NCI-H1436 treated with DMSO at 0.1 percent for 48 hours (cell line): Measurements from ENCODE around the gene MUC7.
"Not testable (repeated sequence)": the region's sequence is repeated elsewhere in the genome, so short reads cannot be mapped to it uniquely, and the experiment has no call there.

Source experiments
- DNase-seq: peaks from one replicate; lab custom pipeline; 2025; lab: John Stamatoyannopoulos, UW

The MUC7 gene

DNA sequence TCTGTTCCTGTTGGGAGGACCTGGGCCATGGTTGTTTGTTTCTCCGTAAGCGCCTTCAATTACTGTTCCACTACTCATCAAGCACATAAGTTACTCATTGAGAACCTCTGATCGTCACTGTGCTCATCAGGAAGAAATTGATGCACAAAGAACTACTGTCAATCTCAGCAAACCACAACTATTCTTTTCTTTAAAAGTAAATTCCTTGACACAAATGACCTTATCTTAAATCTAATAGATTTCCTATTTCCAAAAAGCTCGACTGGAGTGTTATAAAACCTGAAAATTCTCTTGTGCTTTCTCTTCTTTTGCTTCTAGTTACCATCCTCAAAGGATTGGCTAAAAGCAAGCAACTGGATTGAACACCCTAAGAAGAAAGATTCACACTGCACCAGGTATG, at the start of gene MUC7:
MUC7 (plus strand) TSS at position 301 of the 400 bp plus-strand sequence. CDS start 1,825 bp downstream, outside the sequence.
- DNase-seq, result no peak

DNA sequence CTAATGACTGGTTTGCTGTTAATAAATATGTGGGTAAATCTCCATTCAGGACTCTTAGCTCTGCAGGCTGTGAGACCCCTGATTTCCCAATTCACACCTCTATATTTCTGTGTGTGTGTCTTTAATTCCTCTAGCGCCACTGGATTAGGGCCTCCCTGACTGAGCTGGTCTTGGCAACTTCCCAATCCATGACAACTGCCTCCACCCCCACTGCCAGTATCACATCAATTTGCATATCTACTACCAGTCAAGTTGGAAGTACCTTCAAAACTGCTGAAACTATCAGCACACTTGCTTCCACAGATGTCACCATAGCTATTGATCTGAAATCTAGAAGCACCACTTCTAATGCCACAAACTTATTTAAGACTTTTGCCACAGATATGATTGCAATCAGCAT, 46.7 kb upstream of the MUC7 start:
- DNase-seq, result no peak

DNA sequence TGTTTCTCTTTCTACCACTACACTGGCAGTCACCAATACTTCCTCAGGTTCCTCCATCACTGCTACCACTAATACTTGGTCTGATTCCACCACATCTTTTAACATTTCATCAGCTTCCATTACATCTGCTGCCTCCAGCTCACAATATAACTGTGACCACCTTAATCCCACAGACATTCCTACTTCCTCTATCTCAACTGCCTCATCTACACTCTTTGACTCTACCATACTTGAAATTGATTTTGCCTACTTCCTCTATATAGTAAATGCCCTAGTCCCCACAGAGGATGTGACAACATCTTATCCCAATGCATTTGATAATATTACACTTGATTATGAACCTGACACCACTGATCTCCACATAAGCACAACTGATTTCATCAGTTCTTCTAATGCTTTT, 45.2 kb upstream of the MUC7 start:
- DNase-seq, result no peak

DNA sequence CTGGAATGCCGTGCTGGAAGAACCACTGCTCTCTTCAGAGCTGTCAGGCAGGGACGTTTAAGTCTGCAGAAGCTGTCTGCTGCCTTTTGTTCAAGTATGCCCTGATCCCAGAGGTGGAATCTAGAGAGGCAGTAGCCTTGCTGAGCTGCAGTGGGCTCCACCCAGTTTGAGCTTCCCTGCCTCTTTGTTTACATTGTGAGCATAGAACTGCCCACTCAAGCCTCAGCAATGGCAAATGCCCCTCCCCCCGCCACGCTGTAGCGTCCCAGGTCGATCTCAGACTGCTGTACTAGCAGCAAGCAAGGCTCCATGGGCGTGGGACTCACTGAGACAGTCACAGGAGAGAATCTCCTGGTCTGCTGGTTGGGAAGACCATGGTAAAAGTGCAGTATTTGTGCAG, 34.8 kb upstream of the MUC7 start:
- no peak for DNase-seq

DNA sequence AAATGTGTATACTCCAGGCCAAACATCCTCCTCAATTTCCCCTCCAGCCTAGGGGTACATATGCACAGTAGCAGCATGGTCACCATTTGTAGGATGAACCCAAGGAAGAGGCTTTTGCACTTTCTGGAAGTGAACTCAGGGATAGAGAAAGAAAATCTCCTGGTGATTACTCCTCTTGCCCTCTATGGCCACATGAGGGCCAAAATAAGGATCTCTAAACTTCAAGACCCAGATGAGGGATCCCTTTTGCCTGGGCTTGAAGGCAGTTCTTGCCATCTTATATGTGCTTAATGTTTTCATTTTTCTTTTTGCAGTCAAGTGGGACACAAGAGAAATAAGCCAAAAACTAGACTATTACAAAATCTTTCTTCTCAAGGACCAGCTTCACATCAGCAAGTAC, 29.5 kb upstream of the MUC7 start:
- DNase-seq, result no peak

DNA sequence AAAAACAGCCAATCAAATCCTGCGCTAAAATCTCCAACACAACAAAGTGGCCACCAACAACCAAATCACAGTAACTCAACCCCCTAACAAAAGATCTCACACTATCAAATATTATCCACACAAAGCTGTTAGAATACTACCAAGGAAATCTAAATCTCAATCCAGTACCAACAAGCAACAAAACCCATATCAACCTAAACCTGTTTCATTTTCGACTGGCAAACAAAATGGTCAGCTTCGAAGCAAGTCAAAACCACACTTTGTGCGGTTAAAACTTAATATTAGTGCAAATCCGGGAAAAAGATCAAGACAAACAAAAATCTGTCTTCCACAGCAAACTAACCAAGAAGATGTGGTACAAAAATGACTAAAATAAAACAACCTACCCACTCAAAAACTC, 28.7 kb upstream of the MUC7 start:
- no peak for DNase-seq

DNA sequence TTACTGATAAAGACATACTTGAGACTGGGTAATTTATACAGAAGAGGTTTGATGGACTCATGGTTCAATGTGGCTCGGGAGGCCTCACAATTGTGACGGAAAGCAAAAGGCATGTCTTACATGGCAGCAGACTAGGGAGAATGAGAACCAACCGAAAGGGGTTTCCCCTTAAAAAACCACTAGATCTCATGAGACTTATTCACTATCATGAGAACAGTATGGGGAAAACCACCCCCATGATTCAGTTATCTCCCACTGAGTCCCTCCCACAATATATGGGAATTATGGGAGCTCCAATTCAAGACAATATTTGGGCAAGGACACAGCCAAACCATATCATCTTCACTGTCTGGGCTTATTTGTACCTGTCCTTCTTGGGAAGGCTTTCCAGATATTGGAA, 22.8 kb upstream of the MUC7 start:
- DNase-seq, result no peak

DNA sequence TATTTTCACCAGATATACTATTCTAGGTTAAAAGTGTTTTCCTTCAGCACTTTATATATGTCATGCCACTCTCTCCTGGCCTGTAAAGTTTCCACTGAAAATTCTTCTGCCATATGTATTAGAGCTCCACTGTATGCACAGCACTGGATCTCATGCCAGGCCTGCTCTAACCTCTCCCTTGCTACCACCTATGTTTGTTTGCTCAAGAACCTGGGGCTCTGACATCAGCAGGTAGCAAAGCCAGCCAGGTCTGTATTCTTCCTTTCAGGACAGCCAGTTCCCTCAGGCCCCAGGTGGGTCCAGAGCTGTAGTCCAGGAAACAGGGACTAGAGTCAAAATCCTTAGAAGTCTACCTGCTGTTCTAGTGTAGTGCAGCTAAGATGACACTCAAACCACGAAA, 19.1 kb upstream of the MUC7 start:
- no peak for DNase-seq

DNA sequence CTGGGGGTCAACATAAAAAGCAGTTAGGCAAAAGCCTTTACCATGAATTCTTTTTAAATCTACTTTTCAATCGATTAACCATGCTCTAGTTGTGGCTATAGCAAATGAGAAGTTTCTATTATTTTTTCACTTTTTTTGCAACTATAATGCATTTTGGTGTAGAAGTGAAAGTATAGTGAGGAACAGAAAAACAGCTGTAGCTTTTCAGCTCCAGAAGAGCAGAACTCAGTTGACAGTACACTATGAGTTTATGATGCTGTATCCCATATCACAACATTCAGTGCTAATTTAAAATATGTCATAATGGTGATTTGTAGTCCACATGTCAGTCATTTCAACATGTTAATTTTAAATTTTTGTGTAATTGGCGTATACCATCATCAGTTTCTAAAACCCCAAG, 8.7 kb upstream of the MUC7 start:
- DNase-seq, result no peak

DNA sequence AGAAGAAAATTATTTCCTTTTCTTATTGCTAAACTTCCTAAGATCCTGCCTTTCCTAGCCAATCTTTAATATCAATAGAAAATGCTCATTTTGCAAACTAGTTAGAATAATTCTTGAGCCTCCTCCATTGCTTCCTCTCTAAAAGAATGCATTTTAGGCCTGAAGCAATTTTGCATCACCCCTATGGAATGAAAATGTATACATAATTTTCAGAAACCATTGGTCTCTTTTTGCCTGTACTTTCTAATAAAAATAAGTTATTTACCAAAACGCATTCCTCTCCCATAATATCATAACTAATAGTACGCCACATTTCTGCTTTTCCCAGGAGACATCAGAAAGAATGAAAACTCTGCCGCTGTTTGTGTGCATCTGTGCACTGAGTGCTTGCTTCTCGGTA, 1.7 kb downstream of the MUC7 start:
- DNase-seq, result no peak

DNA sequence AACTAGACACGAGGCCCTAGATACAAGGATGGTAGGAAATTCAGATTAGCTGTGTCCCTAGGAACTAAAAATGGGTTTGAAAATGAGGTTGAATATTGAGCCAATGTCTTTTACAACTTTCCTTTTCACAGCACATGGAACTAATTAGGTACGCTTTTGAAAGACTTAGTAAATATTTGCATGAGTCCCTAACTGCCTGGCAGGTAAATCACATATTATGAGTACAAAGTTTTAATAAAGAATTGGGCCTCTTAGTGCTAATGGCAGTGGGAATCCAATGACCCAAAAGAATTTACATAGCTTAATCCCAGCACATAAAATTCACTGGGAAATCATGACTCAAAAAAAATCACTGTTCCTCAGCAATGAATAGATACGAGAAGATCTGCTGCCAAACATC, 16.8 kb downstream of the MUC7 start:
- DNase-seq, result no peak

DNA sequence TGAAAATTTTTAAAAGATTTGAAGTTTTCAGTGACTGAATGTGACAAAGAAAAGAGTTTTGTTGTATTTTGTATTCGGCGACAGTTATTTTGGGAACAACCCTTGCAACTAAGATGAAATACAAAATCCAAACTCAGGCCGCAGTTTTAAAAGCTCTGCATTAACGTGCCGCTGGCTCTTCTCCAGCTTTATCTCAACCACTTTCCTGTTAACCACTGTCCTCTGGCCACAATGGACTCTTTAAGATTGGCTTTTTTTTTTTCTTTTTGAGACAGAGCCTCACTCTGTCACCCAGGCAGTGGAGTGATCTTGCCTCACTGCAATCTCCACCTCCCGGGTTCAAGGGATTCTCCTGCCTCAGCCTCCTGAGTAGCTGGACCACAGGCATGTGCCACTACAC, 24.2 kb downstream of the MUC7 start:
- DNase-seq, result no peak

DNA sequence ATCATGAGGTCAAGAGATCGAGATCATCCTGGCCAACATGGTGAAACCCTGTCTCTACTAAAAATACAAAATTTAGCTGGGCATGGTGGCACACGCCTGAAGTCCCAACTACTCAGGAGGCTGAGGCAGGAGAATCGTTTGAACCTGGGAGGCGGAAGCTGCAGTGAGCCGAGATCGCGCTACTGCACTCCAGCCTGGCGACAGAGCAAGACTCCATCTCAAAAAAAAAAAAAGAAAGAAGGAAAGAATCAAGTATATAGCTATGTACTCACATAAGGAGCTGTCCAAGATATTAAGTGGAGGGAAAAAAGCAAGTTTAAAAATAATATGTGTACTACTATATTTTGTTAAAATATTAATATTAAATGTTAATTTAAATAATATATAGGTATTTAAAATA, 29.8 kb downstream of the MUC7 start:
- not testable (repeated sequence) for DNase-seq

DNA sequence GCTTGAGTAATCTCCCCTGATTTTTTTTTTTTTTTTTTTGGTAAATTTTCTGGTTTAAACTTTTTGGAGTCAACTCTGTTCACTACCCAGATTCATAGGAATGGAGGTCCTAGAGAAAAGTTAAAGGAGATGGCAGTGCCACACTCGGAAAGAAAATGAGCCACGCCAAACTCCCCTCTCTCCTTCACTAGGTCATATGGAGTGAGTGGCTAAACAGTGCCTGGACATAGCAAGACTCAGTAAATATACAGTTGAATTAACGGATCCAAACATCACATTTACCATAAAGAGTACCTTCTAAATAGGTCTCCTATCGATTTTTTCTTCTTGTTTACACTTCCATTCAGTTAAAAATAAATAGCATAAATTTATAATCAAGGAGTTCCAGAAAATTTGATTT, 32.7 kb downstream of the MUC7 start:
- DNase-seq, result no peak

DNA sequence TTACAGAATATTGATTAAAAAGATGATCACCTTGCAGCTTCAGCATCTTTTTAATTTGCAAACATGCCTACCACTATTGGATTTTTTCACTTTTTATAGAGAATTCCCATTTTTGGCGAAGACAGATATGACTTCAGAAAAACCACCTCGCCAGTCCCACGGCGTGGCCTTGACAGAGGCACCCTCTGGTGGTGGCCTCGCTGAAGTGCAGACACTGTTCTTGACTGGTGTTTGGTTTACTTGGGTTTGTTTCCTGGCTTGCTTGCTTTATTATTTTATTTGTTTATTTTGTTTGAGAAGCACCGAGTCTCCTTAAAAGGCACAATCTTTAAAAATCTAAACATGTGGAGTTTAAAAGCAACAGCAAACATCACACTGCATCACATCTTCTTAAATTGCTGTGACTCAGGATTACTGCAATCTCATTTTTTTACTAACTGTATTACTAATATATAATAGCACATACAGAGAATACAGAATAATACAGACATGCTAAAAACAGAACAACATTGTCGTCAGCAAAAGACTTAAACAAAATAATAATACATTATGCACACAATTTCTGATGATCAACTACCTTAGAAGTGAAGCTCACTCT, 33.3 kb downstream of the MUC7 start:
- no peak for DNase-seq

DNA sequence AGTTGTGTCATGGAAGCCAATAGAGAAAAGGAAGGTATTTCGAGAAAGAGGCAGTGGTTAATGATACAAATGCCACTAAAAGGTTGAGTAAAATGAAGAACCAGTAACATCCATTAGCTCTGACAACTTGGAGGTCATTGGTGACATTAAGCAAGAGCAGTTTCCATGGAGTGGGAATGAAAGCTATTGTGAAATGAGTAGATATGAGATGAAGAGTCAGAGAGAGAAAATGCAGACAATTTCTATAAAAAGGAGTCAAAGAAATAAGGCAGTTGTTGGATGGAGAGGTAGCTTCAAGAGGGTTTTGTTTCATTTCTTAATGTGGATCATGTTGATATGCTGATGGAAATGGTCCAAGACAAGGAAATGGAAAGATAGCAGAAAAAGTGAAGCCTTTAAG, 36.8 kb downstream of the MUC7 start:
- no peak for DNase-seq

DNA sequence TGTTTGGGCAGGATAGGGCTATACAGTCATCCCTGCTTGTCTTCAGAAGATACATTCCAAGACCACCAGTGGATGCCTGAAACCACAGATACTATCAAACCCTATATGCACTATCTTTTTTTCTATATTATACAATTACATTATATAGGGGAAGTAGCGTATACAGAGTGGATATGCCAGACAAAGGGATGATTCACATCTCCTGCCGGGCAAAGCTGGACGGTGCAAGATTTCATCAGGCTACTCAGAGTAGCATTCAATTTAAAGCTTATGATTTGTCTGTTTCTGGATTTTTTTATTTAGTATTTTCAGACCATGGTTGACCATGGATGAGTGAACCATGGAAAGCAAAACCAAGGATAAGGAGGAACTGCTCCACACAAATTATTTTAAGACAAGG, 39.4 kb downstream of the MUC7 start:
- no peak for DNase-seq

DNA sequence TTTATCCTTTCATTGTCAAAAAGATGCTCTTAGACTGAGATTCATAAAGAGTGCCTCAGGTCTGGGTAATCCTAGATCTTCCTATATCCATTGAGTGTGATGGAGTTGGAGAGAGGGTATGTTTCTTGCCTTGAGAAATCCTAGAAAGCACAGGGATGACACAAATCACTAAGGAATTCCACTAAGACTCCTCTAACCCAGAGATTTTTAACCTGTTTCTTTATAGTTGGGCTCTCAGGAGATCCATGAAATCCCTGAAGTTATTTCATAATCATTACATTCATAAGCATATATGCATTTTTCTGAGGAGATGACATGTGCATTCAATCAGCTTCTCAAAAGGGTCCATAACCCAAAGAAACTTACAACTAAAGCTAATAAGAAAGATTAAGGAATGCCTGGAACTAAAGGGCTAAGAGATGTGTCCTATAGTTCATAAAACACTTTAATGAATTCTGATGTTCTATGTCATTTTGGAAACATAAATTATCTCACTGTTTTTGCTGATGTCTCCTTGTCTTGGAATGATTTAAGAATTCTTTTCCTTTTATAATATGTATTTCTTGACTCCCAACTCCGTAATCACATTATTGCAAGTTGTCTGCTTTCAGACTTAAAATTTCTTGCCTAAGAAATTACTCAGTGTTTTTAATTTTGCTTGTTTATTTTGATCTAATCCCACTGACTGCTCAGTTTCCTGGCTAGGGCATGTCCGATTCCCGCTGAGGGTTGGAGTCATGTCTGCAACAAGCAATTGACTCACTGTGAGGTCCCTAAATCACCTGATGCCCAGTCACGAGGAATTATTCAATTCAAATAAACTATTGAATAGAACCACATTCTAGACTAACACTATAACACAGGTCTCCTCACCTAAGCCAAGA, 43.6 kb downstream of the MUC7 start:
- DNase-seq, result no peak

DNA sequence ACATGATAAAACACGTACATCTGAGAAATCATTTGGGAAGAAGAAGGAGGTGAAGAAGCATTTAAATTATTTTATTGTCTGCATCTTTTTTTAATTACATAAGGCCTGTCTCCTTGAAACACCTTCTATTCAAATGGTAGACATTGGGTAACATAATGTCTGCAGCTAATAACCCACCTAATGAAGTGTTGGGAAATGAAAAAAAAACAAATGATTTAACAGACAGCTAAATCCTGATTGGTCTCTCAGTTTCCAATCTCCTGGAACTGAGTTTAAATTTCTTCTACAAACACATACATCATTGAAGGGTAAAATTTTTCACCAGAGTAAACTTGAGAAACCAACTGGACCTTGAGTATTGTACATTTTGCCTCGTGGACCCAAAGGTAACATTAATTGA, 46.3 kb downstream of the MUC7 start, which contains the start of gene AMTN:
AMTN (plus strand) TSS at position 301 of the 400 bp plus-strand sequence. CDS start 209 bp downstream, outside the sequence.
- DNase-seq, result no peak

DNA sequence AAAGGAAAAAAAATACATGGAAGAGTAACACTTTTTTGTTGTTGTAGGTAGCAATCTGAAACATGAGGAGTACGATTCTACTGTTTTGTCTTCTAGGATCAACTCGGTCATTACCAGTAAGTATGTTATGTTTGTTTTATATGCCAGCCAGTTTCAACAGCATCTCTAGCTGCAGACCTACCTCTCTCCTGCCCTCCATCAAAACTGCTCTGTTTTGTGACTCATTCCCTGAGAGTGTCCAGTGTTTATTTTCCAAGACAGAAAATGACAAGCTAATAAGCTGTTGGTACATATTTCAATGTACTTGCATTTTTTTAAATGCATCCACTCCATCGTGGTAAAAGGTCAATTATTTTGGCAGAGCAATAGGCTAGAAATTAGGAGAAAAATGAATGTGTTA, 46.7 kb downstream of the MUC7 start:
- no peak for DNase-seq

DNA sequence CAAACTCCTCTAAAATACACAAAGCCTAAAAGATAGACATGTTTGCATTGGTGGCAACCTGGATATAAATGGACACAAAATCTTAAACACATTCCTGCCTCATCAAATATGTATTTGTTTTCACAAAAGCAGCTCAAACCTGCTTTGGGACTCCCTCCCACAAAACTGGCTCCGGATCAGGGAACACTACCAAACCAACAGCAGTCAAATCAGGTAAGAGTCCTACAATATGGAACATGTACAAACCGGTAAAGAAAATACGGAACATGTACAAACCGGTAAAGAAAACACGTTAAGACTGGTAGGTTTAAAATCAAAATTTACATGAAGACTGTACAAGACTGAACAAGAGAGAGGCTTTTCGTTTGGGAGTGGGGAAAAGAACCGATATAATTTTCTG, 50.6 kb downstream of the MUC7 start:
- DNase-seq, result no peak

DNA sequence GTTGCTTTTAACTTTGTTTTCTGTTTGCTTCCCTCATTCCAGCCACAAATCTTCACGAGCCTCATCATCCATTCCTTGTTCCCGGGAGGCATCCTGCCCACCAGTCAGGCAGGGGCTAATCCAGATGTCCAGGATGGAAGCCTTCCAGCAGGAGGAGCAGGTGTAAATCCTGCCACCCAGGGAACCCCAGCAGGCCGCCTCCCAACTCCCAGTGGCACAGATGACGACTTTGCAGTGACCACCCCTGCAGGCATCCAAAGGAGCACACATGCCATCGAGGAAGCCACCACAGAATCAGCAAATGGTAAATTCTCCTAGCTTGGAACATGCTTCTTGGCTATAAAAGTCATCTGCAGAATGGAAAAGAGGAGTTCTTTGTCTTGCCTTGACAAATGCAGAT, 59.0 kb downstream of the MUC7 start:
- DNase-seq, result no peak

DNA sequence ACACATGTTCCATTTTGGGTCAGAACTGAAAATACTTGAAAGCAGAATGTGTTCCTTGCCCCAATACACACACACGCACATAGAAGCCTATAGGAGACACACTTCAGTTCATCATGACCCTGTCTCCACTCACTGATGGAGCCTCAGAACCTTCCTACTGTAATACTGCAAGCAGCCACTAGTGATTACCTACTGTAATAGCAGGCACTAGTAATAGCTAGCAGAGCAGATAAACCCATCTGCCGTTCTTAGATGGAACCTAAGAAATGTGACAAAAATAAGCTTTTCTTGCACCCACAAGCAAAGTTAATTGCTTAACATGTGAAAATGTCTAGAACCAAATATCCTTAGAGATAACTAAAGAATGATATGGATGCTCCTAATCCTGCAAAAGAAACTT, 60.0 kb downstream of the MUC7 start:
- DNase-seq, result no peak
